ENCODE results near the gene EMID1.

- TF ChIP-seq POLR2A (IDR thresholded peaks at IDR 0.05): no peak
- TF ChIP-seq CTCF (IDR thresholded peaks at IDR 0.05 in 8 of 11, conservative IDR thresholded peaks at IDR 0.05 in 3 of 11): no peak
- no peak for TF ChIP-seq POLR2AphosphoS5 (IDR thresholded peaks at IDR 0.05)
Measured at GRCh38 chr22:29226351-29226981, 20.8 kb downstream of the EMID1 start.

All from spleen (tissue), 7 donors.